GM18870 (cell line): Measurements from ENCODE around the gene FRMPD1.

ENCODE experiments used
- ATAC-seq: cut with Tn5 transposase; IDR thresholded peaks from one replicate; pipeline ENCODE4 v1.9.1; 2021; ENCODE audit warnings: moderate library complexity; ENCODE audit not compliant: unreplicated experiment

FRMPD1 gene

DNA sequence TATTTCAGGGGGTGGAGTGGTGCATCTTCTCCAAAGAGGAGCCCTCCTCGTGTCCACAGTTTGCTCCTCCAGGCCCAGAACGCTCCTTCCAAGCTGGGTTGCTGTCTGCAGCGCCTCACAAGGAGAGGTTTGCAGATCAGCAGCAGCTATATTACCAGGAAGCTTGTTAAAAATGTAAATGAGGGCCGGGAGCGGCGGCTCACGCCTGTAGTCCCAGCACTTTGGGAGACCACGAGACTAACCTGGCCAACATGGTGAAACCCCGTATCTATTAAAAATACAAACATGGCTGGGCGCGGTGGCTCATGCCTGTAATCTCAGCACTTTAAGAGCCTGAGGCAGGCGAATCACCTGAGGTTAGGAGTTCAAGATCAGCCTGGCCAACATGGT, 25.0 kb upstream of the FRMPD1 start:
- ATAC-seq: no peak

DNA sequence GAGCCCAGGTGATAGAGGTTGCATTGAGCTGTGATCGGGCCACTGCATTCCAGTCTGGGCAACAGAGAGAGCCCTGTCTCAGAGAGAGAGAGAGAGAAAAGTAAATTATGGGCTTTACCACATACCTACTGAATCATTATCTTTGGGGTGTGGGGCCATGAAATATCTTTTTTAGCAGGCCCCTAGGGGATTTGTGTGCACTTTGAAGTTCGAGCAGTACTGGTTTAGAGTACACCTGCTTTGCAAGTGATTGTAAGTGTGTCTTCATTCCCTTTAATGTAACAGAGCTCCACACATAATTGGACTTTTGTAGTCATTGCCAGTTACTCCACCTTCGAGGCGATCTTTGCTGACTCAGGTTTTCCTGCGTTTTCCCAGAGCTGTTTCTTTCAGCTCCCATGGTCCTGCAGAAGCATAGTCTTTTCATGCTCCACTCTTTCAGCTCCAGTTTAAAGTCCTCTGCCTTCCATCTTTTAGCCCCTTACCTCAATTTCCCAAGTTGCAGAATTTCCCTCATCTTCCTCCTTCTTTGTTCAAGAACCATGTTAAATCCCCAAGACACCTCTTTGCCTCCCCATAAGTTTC, 24.0 kb upstream of the FRMPD1 start:
- no peak for ATAC-seq

DNA sequence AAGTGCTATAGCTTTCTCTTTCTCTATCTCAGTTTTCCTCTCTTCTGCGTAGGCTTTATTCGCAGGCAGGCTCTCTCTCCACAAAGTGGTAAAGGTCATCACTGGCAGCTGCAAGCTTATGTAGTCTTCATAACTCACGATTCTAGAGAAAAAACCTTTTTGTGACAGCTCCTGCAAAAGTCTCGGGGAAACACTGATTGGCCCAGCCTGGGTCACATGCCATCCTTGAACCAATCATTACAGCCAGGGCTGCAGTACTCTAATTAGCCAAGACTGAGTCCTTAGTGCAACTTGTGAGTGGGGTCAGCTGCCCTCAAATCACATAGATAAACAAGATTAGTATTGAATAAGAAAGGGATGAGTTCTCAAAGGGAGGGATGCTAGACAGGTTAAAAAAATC, 18.3 kb upstream of the FRMPD1 start:
- ATAC-seq: no peak

DNA sequence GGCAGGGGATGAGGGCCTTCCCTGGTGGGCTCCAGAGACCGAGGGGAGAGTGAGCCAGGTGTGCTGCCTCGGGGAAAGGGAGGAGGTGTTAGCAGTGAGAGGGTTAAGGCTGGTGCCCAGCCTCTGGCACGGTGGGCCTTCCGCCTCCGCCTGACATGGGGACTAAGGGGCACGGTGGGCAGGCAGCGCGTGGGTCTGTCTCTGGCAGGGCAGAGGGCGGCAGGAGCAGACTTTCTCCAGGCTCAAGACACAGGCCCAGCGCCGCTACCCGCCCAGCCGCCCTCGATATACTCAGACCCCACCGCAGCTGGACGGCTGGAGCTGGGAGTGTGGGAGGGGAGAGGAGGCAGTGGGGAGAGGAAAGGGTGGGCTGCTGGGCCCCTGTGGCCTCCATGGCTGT, 14.9 kb upstream of the FRMPD1 start:
- no peak for ATAC-seq

DNA sequence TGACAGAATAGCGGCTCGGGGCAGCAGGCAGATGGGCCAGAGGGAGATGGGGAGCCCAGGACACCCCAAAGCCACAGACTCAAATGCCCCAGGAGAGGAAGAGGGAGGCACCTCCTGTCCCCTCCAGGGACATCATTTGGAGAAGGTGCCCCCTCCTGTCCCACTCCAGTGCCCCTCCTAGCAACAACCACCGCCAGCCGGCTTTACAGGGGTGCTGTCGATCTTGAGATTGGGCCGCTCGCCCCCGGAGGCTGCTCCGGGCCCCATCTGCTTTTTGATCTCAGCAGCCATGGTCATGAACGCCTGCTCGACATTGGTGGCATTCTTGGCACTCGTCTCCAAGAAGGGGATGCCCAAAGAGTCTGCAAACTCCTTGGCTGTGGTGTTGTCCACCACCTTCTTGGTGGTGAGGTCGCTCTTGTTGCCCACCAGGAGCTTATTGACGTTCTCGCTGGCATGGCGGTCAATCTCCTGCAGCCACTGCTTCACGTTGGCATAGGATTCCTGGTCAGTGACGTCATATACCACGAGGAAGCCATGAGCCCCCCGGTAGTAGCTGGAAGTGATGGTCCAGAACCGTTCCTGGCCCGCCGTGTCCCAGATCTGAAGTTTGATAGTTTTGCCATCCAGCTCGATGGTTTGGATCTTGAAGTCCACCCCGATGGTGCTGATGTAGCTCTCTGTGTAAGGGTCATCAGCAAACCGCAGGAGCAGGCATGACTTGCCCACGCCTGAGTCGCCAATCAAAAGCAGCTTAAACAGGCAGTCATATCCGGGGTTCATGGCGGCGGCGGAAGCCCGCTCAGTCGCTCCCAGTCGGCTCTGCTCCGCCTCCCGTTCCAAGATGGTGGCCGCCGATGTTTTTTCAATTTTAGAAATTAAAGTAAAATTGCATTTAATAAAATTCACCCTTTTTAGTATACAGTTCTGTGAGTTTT, 14.0 kb upstream of the FRMPD1 start:
- no peak for ATAC-seq

DNA sequence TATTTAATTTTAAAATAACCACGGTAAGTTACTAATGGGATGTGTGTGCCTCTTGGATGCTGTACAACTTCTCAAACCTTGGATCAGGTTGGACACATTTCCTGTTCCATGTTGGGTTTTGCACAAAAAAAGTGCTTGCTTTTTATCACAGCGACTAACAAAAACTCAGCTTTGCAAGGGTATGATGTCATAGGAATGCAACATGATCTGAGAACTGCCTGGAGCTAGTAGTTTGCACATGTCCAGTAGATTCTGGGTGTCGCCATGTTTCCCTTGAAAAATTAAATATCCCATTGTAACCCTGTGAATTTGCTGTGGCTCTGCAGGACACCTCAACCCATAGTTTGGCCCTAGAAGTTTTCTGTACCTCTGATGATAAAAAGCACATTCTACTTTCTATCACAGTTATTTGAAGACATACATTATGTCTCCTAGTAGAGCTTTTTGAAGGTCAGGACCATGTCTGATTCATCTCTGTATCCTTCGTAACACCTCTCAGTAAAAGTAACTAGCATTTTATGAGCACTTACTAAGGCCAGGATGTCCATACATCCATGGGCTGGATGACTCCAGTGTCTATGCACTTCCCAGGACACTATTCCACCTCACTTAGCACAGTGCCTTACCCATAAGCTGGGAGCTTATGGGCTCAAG, 11.5 kb upstream of the FRMPD1 start:
- ATAC-seq: no peak

DNA sequence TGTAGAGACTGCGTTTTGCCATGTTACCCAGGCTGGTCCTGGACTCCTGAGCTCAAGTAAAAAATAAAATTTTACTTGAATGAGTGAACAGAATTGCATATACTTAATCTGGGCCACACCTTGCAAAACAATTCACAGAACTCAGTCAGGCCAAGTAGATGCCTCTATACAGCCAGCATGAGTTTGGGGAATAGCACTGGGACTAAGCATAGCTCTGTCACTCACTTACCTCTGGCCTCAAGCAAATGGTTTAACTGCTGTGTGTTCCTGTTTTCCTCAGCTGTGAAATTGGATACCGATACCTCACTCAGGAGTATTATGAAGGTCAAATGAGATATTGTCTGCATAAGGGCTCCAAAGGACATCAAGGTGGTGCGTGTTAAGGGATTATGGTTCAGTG, 10.9 kb upstream of the FRMPD1 start:
- no peak for ATAC-seq

DNA sequence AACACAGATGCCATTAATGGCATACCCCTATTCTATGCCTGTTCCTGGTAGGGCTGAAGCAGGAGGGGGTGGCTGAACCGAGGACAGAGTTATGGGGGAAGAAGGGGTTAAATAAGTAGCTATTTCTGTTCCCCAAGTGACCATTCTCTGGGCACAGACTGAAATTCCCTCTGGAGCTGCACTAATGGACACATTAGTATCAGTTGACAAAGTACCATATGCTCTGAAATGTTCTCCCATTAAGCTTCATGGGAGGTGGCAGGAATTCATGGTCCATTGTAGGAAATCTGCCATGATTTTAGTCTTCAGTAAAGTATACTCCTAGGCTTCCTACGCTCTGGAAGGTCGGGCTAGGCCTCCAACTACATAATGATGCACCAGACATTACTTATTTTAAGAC, 10.5 kb upstream of the FRMPD1 start:
- ATAC-seq: no peak

DNA sequence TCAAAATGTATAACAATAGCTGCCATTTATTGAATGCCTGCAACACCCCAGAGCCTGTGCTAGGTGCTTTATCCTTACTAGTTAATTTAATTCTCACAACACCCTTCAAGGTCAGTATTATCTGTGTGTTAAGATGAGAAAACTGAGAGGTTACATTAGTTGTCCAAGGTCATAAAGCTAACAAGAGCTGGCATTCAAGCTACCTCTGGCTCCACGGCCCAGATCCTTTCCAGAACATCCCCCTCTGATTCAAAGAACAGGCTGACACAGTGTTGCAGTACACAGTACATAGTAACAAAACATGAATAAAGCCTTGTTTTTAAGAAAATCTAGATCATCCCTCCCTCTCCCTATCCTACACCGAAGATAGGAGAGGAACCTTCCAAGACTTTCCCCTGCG, 9.4 kb upstream of the FRMPD1 start:
- no peak for ATAC-seq

DNA sequence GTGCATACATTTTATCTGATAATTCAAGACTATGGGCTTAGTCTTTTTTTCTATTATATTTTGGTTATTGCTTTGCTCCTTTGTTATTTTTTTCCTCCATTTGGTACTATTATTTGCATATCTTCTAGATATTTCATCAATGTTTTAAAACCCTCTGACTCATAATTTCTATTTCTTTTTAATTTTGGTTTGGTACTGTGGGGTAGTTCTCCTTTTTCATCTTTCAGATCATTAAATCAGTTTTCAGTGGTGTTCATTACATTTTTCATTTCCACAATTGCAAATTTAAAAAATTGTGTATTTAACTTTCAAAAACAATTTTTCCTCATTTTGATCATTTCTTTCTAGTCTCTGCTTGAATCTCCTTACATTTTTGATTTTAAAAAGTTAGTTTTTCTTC, 7.5 kb upstream of the FRMPD1 start:
- ATAC-seq: no peak

DNA sequence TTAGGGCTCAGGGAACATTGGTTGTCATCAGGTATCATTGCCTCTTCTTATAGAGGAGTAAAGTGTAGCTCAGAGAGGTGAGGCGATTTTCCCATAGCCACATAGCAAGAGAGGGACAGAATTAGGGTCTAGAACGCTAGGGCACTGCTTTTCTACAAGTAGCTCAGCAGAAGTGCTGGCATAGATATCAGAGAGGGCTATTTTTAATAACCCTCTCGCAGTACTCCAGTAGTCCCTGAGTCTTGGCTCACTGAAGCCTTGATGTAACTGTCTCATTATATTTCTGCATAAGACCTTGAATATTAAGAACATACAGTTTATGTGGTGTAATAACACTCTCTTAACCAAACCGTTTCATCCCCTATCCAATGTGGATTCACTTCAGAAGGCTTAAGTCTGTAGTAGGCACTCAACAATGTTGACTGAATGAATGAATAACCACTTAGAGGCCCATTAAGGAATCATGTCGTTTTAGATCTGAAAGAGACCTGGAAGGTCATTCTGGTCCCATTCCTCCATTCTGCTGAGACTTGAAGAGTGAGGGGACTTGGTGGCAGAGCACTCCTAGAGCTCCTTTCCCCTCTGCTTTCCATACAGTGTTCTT, 4.7 kb upstream of the FRMPD1 start:
- ATAC-seq: no peak

DNA sequence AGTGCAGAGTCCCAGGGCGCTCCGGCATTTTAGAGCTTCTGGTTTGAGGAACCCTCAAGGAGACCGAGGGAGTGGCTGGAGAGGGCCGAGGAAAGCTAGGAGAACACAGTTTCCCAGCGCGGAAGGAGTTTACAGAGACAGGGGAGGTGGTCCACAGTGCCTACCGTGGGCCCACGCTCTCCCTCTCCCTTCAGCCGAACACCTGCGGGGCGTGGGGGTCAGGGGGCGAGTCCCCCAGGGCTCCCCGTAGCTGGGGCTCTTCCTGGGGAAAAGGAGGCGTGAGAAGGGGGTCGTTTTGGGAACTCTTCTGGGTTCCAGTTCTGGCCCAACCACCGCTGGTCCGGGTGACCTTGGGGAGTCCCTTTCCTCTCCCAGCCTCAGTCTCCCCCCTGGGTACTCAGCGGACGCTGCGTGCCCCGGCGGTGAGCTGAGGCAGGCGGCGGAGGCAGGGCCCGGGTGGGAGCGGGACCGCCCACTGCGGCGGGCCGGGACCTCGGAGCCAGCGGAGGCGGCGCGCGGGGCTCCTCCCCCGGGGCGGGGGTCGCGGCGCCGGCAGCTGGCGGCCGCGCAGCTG, 368 bp upstream of the FRMPD1 start:
- ATAC-seq: no peak

DNA sequence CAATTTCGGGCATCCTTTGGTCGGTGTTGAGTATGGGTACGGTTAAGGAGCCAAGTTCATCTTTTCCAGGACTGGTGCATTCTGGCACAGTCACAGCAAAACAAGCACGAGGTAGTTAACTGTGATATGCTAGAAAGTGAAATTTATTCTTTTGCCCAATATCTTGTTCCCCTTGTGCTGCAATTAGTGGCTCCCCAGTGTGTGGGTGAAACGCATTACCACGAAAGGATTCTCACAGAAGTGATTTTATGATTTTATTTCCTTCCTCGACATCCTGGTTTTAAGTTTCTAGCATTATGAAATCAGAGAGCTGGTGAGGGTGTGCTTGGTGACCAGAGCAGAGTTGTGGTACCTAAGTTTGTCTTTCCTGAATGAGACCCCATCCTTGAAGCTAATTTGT, 1.5 kb downstream of the FRMPD1 start:
- ATAC-seq: no peak

DNA sequence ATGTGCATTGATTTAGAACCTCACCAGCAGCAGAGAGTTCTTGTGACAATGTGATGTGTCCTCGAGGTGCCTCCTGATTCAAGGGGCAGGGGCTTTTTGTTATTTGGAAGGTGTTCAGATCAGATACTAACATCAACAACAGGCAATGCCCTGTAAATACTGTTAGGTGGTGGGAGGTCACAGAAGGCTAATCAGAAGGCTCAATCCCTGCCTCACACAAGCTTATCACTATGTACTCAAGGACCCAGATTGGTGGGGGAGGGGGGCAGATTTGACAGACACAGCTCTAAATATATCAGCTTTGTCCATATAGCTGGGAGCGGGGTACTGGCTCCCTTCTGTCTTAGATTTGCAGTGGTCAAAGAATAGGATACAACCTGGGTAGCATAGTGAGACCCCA, 2.6 kb downstream of the FRMPD1 start:
- no peak for ATAC-seq

DNA sequence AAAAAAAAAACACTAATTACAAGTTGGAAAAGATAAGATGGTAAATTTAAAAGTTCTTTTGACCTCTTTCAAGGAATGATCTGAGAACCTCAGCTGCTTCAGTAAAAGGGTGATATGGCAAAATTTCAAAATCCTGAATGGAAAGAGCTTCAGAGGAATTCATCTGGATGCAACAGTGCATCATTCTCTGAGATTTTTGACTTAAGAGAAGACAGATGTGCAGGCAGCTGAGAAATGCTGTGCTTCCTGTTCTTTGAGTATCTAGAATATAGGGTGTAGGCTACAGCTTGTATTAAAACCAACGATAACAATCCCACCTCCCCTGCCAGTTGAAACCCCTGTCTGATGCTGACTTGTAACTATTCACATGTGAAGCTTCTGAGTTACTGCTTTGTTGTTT, 6.2 kb downstream of the FRMPD1 start:
- no peak for ATAC-seq

DNA sequence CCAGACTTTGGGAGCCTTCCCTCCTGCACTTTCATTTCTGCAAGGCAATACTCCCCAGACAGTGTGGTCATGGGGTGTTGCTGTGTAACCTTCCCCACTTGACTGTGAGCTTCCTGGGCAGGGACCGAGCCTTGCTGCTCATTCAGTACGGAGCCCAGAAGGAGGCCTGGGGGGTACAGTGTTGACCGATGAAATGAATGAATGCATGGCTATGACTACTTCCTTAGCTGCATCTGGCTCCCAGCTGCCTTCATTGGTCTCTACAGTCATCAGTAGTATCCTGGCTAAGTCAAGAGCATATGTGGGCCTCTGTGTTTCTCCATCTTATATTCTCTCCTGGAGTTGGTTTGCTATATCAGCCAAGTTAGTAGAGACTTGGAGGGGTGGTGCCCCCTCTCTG, 9.9 kb downstream of the FRMPD1 start:
- ATAC-seq: no peak

DNA sequence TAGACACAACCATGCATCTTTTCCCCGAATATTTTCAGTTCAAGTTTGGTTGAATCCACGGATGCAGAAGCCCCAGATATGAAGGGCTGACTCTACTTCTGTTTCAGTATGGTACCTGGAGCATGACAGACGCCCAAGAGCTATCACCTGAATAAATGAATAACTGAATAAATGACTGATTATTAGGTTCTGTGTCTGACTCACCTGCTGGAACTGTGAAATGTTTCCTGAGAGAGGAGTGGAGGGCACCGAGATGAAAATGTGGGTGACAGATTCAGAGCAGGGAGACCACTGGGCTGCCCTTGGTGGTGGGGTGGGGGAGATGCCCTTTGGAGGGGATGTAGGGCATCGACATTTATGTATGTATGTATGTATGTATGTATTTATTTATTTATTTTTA, 13.2 kb downstream of the FRMPD1 start:
- ATAC-seq: no peak

DNA sequence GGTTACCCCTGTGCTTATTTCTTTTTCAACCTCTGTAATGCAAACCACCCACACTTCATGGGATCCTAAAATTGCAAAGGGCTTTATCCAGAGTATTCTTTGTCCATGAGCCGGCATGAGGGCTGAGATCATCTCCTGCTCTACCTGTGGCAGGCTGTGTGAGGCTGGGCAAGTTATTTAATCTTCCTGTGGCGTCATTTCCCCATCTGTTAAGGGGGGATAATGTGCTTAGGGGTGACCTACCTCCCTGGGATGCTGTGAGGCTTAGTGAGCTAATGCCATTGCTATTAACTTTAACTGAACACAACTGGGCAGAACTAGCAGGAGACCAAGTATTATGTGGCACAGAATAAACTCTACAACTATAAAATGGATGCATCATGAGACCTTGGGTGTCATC, 17.0 kb downstream of the FRMPD1 start:
- ATAC-seq: no peak

DNA sequence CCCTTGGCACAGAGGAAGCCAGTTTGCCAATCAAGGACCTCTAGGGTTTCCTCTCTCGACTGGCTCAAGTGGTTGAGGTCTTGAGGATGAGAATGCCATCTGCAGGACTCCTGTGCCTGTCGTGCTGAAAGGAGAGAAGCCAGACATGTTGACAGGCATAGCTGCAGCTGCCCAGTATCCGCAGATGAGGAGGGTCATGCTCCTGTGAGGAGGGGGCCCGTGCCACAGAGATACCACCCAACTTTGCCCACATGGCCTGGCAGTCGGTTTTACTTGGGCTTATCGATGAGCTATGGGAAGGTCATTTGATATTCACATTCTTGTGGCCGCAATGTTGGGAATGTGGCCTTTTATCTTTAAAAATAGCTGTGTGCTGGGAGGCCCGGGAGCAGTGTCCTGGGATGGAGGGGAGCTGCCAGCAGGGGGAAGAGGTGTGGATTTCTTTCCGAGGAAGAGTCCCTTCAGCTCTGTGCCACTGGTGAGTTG, 17.4 kb downstream of the FRMPD1 start:
- no peak for ATAC-seq

DNA sequence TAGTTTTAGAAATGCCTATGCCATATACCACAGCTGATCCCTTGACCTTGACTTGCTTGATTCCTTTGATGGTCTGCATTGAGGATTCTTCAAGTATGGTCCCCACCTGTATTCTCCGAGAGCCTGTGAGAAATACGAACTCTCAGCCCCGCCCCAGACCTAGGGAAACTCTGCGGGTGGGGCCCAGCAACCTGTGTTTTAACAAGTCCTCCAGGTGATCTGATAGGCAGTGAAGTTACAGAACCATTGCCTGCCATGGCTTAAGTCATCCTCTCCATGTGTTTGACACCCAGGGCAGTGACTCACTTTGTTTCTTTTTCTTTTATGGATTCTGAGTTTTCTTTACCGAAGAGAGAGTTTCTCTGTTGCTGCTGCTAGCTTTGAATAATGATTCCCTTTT, 18.5 kb downstream of the FRMPD1 start:
- no peak for ATAC-seq

DNA sequence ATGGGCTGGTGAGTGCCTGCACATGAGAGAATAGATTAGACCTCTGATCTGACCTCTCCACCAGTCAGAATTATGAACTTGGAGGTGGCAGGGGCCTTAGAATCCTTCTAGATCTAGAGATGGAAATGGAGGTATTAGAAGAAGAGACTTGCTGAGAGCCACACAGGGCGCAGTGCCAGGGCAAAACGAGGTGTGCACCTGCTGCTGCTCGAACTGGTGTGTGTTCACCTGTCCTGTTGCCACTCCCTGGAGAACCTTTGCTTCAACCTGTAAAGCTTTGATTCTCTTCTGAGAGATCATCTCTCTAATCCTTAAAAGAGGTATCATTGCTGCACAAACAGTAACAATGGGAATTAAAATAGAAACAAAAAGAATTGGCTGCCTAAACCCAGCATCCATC, 24.9 kb downstream of the FRMPD1 start:
- ATAC-seq: no peak
